Activated T-helper 9 cell treated with anti-CD3 and anti-CD28 coated beads, Interleukin-2, amount 50 U/mL, for 16 hours (primary cell): ENCODE measurements around the gene MAP7.

ENCODE experiments used
- DNase-seq: peaks from one replicate; pipeline ENCODE4 v3.0.0-alpha.2; 2020; ENCODE audit warnings: low read depth

Gene MAP7

DNA sequence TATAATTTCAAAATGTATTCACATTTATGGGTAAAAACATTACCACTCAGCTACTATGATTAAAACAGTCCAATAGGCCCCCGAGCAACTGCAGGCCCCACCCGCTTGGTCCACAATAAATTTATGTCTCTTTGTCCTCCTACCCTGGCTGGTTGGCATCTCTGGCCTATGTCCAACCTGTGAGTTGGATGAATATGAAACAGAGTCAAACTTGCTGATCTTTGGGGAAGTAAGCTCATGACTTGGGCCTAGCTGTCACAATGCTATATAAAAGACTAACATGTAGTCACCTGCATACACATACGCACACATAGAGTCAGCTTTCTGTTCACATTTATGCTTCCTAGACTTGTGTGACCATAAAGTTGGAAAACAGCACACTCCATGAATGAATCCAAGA lies 20.5 kb downstream of the MAP7 start:
- DNase-seq = no peak

DNA sequence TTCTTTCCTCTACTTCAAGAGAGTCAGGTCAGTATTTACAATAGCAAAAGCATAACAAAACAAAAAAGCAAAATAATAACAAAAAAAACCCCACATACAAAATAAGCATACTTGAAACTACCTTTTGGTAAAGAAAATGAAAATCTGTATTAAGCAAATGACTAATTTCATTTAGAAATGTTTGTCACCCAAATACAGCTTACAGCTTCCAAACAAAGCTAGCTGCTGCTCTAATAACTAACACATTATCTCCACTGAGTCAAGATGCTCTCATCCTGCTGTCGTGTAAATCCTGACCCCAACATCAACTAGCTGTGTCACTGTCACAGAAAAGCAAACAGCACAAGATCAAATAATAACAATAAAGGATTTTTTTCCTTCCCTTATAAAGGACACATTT lies 21.7 kb downstream of the MAP7 start:
- no peak for DNase-seq

DNA sequence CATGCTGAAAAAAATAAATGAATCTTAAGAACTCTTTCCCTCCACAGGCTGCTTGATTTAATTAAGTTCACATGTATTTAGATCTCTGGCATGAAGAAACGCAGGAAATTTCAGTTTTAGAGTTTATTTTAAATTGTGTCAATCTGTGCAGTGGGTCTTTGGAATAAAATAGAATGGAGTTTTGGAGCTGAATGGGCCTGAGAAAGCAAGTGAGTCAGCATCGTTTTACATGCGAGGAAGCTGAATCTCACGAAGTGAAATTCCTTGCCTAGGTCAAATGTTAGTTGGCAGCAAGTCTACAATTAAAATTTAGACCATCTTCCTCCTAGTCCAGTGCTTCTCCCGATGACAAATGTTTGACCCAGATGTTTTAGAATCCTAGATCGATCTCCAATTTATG lies 22.4 kb downstream of the MAP7 start:
- DNase-seq = no peak

DNA sequence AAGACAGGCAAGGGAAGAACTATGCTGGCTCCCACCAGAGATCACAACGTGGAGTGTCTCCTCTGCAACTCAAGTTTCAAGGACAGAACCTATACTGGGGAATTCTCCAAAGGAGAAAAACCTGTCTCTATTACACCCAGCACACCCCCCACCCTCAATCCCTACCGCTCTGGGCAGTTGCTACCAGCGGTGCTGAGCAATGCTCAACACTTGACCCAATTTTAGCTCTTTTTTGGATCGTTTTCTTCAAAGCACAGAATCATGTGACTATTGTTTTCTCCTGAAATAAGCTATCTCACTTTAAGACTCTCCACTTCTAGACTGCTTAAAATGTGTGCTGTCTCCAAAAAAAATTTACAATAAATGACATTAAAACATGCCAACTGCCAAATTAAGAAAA lies 23.3 kb downstream of the MAP7 start:
- no peak for DNase-seq

DNA sequence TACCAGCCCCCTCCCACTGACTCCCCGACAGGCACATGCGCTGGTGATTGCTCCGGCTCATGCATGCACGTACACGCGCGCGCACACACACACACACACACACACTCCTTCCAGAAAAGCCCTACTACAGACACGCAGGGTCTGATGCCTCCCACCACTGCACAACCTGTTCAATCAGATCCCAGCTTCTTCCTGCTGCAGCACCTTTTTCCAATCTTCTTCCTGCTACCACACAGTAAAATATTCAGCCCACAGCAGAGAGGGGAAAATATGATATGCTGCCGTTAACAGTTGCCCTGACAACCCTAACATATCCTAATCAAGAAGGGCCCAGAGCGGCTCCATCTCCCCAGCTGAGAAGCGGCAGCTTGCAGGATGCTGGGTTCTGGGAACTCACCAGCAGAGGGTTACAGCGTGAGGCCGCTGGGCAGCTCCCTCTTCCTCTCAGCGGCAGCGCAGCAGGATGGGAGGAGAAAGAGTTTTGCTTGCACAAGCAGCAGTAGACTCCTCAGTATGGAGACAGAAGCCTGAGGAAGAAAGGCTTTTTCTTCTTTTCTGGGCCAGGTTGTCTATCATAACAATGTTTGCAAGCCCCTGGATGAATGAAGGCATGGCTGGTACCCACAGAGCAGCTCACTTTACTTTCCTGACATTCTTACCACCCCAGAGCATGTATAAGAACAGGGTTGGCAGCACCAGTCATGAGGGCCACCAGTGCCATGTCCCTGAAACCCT lies 23.9 kb downstream of the MAP7 start:
- no peak for DNase-seq

DNA sequence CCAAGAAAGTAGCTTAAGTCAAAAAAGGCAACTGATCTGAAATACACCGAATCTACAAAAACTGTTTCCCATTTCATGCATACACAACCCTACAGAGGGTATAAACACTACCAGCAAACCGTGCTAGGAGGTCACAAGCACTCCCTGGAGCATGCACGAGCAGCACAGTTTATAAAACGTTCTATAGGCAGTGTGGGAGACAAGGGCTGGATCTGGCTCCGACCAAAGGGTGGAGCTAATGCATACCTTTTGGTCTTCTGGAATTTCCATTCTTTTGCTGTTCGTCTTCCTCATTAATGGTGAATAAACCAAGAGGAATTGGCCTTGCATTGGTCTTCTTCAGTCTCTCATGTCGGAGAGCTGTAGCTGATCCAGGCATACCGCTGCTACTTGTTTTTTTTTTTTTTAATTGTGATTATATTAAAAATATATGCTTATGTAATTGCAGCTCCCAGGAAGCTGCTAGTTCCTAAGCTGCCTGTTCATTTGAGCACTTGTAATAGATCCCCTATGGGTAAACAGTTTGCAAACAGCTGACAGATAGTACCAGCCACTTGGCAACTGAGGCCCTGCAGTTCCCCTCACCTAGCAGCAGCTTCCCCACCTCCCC lies 24.5 kb downstream of the MAP7 start:
- DNase-seq = no peak

DNA sequence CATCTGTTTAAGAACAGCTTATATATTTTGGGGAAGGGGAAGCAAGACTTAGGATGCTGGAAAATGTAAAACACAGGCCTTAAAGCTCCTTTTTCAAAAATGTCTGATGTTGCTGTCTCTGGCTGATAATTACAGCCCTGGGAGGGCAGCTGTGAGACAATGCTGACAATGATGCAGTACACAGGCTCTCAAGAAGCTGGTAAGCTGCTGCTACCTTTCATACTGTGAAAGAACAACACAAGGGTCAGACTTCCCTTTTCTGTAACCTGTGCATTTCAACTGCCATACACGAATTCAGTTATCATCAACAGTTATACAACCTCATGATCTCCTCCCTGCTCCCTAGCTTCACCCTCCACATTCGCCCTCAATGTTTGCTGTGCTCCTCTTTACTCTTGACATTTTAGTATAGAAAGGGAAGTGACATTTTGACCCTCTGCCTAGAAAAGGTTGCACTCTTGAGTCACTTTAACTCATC lies 25.2 kb downstream of the MAP7 start:
- no peak for DNase-seq

DNA sequence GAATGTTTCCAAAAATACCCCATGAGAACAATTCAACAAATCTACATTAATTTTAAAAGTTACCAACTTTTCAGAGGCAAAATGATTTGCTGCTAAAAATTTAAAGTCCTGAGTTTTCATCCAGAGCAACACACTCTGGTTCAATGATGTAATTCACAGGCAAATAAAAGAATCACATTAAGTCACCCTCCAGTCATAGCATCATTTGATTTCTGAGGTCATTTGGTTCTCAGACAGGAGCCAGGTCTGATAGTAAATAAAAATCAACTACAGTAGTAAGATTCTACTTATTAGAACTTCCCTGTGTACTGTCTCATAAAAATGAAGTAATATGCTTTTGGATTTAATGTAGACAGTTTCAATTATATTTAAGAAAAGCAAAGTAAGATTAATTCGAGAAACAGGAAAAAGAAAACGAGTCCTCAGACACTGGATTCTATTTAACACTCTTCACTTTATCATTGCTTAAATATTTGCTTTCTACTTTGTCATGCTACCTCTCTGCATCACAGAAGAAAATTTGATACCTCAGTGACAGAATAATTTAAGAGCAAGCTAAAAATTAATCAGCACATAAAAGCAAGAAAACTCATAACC lies 25.8 kb downstream of the MAP7 start:
- DNase-seq = no peak

DNA sequence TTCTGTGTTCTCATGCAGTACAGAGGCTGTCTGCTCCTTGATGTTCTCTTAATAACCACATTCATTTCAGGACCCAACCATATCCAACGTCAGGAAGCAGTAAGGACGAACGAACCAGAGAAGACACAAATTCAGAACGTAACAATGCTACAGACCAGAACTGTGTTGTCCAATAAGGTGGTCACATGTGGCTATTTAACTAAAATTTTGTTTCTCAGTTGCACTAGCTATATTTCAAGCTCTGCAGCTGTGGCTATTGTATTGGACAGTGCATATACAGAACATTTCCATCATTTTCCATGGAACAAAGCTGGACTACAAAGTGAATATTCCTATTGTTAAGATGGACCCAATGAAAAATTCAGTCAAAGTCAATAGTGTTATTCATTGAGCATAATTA lies 27.0 kb downstream of the MAP7 start:
- no peak for DNase-seq

DNA sequence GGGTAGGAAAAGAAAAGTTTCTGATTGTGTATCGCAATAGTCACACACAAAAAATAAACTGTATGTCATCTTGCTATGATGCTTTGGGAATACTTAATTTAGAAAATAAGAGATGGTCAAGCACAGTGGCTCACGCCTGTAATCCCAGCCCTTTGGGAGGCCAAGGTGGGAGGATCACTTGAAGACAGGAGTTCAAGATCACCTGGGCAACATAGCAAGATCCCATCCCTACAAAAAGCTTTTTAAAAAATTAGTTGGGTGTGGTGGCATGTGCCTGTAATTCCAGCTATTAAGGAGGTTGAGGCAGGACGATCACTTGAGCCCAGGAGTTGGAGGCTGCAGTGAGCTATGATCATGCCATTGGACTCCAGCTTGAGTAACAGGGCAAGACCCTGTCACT lies 27.6 kb downstream of the MAP7 start:
- DNase-seq = no peak

DNA sequence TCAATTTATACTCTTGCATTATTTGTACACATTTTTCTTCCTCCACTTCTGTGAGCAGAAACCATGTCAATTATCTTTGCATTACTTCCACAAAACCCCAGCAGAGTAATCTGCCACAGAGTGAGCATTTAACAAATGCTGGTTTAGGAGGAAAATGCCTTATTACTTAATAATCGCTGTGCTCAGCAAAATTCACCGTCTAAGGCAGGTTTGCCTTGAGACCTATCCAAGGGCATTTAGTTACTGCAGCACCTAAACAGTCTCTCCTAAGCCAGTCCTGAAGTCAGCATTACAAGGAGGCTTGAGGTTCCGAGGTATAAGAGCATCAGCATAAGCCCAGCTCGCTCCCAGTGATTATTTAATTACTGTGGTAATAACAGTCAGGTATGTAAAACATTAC lies 28.3 kb downstream of the MAP7 start:
- DNase-seq = no peak

DNA sequence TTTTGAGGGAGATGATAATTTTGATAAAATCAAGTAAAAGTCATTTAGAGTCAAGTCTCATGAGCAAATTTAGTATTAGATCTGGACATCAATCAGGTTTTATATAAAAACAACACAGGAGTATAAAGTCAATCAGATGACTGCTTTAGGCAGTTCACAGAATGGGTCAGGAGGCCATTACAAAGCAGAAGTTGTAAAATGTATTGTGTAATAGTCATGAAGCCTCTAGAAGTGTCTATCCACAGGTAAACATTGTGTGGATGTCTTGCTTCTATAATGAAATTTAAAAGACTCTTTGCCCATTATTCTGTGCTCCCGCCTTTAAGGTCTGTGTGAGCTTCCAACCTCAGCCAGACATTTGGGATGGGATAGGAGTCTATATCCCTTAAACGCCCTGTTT lies 28.8 kb downstream of the MAP7 start:
- DNase-seq = no peak

DNA sequence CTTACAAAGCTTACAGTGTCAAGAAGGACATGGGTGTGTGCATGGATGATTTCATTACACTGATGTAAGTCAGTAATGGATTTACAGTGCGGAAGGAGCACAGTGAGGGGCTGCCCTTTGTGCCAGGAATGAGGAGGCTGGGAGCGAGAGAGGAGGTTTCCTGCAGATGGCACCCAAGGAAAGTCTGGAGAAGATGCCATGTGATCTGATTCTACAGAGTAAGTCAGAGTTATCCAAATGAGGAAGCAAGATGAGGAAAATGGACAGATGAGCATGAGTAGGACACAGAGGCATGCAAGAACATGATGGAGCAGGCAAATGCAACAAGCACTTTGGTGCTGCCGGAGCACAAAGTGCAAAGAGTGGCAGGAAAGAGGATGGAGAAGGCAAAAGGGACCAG lies 29.7 kb downstream of the MAP7 start:
- DNase-seq = no peak

DNA sequence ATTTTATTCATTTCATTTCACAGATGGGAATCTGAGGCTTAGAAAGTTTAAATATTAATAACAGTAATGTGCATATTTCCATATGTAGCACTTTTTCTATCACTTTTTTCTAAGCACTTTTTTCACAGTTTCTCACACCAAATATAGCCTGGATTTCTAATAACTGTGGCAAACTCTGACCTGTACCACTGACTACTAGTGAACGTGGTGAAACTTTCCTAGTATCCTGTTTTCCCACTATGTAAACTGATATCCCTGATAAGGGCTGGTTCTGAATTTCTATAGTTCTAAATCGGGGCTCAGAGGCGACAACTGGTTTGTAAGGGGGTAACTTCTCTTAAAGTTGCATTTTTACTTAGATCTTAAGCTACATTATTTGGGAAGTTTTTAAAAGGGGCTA lies 32.6 kb downstream of the MAP7 start:
- no peak for DNase-seq

DNA sequence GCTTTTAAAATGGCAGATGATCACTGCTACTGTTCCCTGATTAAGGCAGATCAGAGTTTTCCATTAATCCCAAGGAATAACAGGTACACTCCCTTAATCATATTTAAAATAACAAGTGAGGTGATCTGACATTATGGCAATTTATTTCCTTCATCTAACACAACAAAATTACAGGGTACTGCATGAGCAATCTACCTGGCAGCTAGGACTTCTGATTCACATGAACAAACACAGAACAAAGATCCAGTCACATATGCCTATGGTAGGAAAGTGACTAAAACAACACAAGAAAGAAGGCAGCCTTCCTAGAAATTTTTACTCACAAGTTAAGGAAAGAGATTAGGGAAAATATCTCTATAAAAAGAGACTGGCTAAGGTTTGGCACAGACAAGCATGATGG lies 33.2 kb downstream of the MAP7 start:
- DNase-seq = no peak

DNA sequence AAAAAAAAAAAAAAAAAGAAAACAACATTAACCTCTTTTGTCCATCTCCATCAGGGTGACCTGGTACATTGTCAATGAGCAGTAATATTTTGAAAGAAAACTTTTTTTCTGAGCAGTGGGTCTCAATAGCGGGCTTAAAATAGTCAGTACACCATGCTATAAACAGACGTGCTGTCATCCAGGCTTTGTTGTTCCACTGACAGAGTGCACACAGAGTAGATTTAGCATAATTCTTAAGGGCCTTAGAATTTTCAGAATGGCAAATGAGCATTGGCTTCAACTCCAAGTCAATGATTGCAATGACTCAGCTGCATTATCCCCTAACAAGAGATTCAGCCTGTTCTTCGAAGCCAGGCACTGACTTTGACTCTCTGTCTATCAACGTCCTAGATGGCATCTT lies 35.6 kb downstream of the MAP7 start:
- no peak for DNase-seq

DNA sequence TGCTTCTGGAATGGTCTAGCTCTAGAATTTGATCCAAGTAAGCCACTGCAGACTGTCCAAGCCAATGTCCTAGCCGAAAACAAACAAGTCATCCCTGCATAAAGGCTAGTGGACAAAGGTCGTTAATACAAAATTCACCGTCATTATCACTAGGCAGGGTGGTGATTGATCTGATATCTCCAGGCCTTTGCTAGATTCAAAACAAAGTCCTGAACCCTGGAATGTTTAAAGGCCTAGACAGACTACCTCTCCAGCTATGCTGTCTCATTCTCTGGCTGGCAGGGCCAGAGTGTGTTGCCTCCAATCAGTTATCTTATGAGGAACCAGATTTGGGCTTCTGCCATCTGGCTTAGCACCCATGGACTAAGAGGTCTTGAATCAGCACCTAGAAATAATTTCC lies 38.3 kb downstream of the MAP7 start:
- DNase-seq = no peak

DNA sequence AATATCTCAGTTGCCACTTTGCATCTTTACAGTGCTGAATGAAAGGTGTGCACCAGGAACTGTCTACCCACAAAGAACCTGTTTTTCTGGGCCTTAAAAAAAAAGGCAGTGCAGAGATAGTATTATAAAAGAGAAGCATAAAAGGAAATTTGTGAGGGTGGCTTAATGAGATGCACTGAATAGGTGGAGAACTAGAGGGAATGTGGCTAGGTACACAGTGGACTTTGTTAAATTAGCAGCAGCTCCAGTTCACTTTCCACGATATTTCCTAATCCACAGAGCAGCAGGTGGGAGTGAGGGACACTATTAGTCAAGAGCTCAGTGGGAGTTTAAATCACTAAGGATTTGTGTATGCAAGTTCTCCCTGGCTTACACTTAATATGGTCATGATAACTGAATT lies 38.8 kb downstream of the MAP7 start:
- DNase-seq = no peak

DNA sequence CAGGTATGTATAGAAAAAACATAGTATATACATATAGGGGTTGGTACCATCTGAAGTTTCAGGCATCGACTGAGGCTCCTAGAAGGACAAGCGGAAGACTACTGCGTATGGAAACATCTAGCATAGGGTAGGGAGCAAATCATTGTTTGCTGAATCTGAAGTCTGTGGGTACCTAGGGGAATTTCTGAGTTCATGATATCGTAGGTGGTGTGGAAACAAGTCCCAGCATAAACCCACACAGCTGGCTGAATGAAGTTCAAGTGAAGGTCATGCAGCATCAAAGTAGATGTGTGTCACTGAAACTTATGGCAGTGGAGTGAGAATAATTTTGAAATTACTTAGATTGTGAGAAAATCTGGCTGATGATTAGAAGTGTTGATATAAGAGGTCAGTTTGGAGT lies 39.4 kb downstream of the MAP7 start:
- no peak for DNase-seq

DNA sequence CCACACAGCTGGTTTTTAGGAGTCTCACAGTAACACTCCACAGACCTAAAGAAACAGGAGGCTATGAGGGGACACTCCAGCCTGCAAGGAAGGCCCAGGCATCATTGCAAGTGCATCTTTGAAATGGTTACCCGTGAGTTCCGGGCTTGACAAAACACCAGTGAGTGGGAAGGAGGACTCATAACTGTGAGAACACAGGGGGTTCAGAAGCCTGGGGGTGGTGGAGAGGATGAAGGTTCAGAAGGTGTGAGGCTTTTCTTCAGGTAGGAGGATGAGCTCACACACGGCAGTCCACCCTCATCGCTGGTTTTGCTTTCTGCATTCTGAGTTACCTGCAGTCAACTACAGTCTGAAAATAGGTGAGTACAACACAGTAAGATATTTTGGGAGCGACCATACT lies 39.9 kb downstream of the MAP7 start:
- DNase-seq = no peak

DNA sequence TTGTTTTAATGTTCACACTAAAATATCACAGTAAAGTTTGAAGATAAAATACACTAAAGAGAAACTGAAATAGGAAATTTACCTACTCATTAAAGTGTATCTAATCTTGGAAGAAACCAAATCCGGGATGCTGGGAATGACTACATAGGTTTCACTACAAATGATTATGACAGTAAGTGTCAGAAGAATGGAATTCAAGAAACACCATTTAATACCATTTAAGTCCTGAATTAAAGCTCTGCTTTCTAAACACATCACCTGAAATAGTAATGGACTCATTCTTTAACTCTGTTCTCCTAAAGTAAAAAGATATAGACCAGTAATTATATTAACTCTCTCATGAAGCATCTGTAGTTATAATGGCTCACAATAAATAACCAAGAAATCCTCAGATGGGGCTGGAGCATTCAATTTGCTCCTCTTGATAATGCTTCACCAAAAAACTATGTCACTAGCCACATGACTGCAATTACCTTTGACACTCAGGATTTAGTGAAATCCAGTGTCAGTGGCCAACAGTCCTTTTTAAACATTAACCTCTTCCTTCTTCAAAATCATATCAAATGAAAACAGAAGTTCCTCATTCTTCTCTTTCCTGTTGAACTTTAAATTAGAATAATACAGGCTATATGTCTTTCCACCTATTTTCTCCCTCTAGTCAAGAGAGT lies 41.4 kb downstream of the MAP7 start:
- DNase-seq = no peak

DNA sequence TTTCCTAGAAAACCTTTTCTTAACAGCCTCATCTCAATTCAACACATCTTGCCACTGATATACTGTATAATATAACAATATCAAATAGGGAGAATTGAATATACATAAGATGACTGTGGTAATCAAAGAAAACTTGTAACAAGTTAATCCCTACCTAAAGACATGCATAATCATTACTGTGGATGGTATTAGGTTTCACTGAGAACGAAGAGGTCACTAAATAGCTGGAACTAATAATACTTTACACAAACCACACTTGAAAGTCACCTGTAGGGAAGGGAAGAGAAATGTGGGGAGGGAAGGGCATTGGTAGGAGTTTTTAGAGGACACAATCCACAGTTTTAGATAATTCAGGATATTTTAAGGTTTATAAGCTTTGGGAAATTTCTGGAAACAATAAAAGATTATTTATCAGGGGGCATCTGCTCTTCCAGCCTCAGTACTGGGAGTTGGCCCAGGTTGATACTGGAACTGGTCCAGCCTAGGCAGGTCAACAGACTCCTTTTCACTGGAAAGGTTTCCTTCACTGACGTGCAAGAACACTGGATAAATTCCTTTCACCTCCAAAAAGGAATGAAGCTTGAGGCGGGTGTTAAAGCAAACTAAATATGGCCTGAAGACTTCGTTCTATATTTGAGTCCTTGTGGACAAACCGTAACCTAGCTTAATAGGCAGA lies 44.0 kb downstream of the MAP7 start:
- no peak for DNase-seq
